ENCODE results near the gene CC2D1B. TPM values are rescaled to one million over a fixed set of nuclear protein-coding genes. Genes with fewer than 3 reads are reported as not detected.
A peak's percentile ranks its signal among the peaks of the same experiment; 100 is the strongest.

The CC2D1B gene
- total RNA-seq, 1 experiment from 2014 or later: 24.3 TPM

- H3K36me3 Mint-ChIP-seq (ENCODE audit: insufficient read depth in 1 of 3, low read depth in 3 of 3): peaks cover 1 to 28% (median 13%) of the 10 kb centered on the region in 3 experiments
- no peaks in the 10 kb centered on the region for H3K27me3 ChIP-seq (ENCODE audit: insufficient read depth, low read length)
- no peak overlapping the region; a peak in 1 of 7 replicates for H3K27ac Mint-ChIP-seq
- H3K4ac ChIP-seq (ENCODE audit: low read depth, low read length): no peak overlapping the region
- no peaks in the 10 kb centered on the region for H3K9me3 ChIP-seq (ENCODE audit: control insufficient read depth, low read depth, low read length)
- H3K27me3 Mint-ChIP-seq (ENCODE audit: low read depth): no peaks in the 10 kb centered on the region
- H3T11ph ChIP-seq (ENCODE audit: low read length): no peak overlapping the region
- H3K9ac ChIP-seq (ENCODE audit: extremely low read depth, insufficient read length, low read length): no peak overlapping the region
- no peak overlapping the region for H4K5ac ChIP-seq (ENCODE audit: insufficient read length, low read depth, low read length)
- H4K20me1 ChIP-seq (ENCODE audit: control insufficient read depth, insufficient read depth, insufficient read length): no peaks in the 10 kb centered on the region
- no peak overlapping the region for H2AFZ ChIP-seq (ENCODE audit: low read length)
- H3K23ac ChIP-seq (ENCODE audit: insufficient read length, low read depth, low read length): no peak overlapping the region
- H2BK12ac ChIP-seq (ENCODE audit: insufficient read length, low read depth, low read length): no peak overlapping the region
- H4K8ac ChIP-seq (replicated peaks; ENCODE audit: insufficient read length, low read depth, low read length): no peak overlapping the region
- H2AK5ac ChIP-seq (ENCODE audit: insufficient read length, low read length): no peak overlapping the region
- H3K79me2 ChIP-seq (ENCODE audit: insufficient read depth, low read length): no peaks in the 10 kb centered on the region
- no peak overlapping the region for H2BK20ac ChIP-seq (ENCODE audit: low read depth, low read length, poor library complexity, severe bottlenecking)
- no peak overlapping the region for H2BK5ac ChIP-seq (ENCODE audit: insufficient read length, low read length)
- no peak overlapping the region for H3K27ac ChIP-seq (ENCODE audit: insufficient read length, low read depth, low read length)
- TF ChIP-seq, protein P1, sequence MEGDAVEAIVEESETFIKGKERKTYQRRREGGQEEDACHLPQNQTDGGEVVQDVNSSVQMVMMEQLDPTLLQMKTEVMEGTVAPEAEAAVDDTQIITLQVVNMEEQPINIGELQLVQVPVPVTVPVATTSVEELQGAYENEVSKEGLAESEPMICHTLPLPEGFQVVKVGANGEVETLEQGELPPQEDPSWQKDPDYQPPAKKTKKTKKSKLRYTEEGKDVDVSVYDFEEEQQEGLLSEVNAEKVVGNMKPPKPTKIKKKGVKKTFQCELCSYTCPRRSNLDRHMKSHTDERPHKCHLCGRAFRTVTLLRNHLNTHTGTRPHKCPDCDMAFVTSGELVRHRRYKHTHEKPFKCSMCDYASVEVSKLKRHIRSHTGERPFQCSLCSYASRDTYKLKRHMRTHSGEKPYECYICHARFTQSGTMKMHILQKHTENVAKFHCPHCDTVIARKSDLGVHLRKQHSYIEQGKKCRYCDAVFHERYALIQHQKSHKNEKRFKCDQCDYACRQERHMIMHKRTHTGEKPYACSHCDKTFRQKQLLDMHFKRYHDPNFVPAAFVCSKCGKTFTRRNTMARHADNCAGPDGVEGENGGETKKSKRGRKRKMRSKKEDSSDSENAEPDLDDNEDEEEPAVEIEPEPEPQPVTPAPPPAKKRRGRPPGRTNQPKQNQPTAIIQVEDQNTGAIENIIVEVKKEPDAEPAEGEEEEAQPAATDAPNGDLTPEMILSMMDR (conservative IDR thresholded peaks at IDR 0.05): no peak
- no peaks in the 10 kb centered on the region for H3K79me1 ChIP-seq (ENCODE audit: insufficient read depth, low read depth, low read length, poor library complexity, severe bottlenecking)
- peaks cover 28 to 29% of the 10 kb centered on the region in 2 experiments for H3K4me1 Mint-ChIP-seq
- no peak overlapping the region for H2BK15ac ChIP-seq (ENCODE audit: low read depth, low read length)
- H3K4me3 Mint-ChIP-seq: peak overlapping the region; percentile 89 to 91; a peak in 4 of 5 replicates
- WGBS (ENCODE audit: extremely low coverage, insufficient read length, low lambda C conversion rate): no CpG with 5 or more reads among the region's 5 CpGs
- DNase-seq: no peak
- no peaks in the 10 kb centered on the region for H3K9me3 Mint-ChIP-seq
- H3K23me2 ChIP-seq (ENCODE audit: insufficient read length, low read depth, low read length, poor library complexity, severe bottlenecking): peaks cover 5% of the 10 kb centered on the region
- no peak overlapping the region for H2BK120ac ChIP-seq (ENCODE audit: low read depth, low read length, poor library complexity, severe bottlenecking)
- no peak overlapping the region for H3K4me2 ChIP-seq (ENCODE audit: insufficient read depth, insufficient read length, low read length)
- H3K14ac ChIP-seq (ENCODE audit: insufficient read depth, low read length): no peak overlapping the region
- no peak overlapping the region for H3K18ac ChIP-seq (ENCODE audit: insufficient read length, low read depth, low read length)
- no peaks in the 10 kb centered on the region for H3K4me1 ChIP-seq (ENCODE audit: insufficient read depth, low read length)
- no peak overlapping the region for H4K91ac ChIP-seq (ENCODE audit: insufficient read length, low read depth, low read length)
- no peak overlapping the region for H3K56ac ChIP-seq (ENCODE audit: insufficient read length, low read depth, low read length)
Observed at GRCh38 chr1:52367272-52367671, 1.3 kb upstream of the CC2D1B start.

Measured in H9 (cell line).